Measurements from ENCODE around the gene CCDC12.
A peak's percentile ranks its signal among the peaks of the same experiment; 100 is the strongest.

CCDC12 gene

GRCh38 chr3:46903341-46904302 is 72.9 kb downstream of the CCDC12 start:
- DNase-seq, result no peak

- DNase-seq, result no peak
Observed at GRCh38 chr3:46902188-46902631, 74.3 kb downstream of the CCDC12 start.

- DNase-seq, result no peak
Observed at GRCh38 chr3:46901591-46902187, 74.9 kb downstream of the CCDC12 start.

GRCh38 chr3:46901061-46901460 is 75.5 kb downstream of the CCDC12 start:
- no peak for DNase-seq

GRCh38 chr3:46900356-46900755 is 76.2 kb downstream of the CCDC12 start:
- DNase-seq, result no peak

- no peak for DNase-seq
Observed at GRCh38 chr3:46900007-46900292, 76.6 kb downstream of the CCDC12 start.

GRCh38 chr3:46899151-46900006 is 77.2 kb downstream of the CCDC12 start:
- DNase-seq, result no peak

- no peak for DNase-seq
Observed at GRCh38 chr3:46898321-46899150, 78.0 kb downstream of the CCDC12 start.

GRCh38 chr3:46897829-46898320 is 78.7 kb downstream of the CCDC12 start:
- DNase-seq, result no peak

- no peak for DNase-seq
Observed at GRCh38 chr3:46897031-46897430, 79.5 kb downstream of the CCDC12 start.

GRCh38 chr3:46896386-46896785 is 80.2 kb downstream of the CCDC12 start:
- DNase-seq, result no peak

- no peak for DNase-seq
Observed at GRCh38 chr3:46895761-46896160, 80.8 kb downstream of the CCDC12 start.

- DNase-seq, result peak; percentile 83
Observed at GRCh38 chr3:46895204-46895660, 81.3 kb downstream of the CCDC12 start.

GRCh38 chr3:46894256-46894655 is 82.3 kb downstream of the CCDC12 start:
- DNase-seq, result no peak

- no peak for DNase-seq
Observed at GRCh38 chr3:46893763-46894162, 82.8 kb downstream of the CCDC12 start.

- no peak for DNase-seq
Observed at GRCh38 chr3:46893146-46893748, 83.3 kb downstream of the CCDC12 start.

GRCh38 chr3:46892285-46893145 is 84.0 kb downstream of the CCDC12 start:
- DNase-seq, result no peak

- no peak for DNase-seq
Observed at GRCh38 chr3:46891132-46891531, 85.4 kb downstream of the CCDC12 start.

GRCh38 chr3:46890132-46890531 is 86.4 kb downstream of the CCDC12 start:
- no peak for DNase-seq

GRCh38 chr3:46889381-46890110 is 87.0 kb downstream of the CCDC12 start:
- no peak for DNase-seq

Measured in stimulated activated CD4-positive, alpha-beta T cell treated with anti-CD3 and anti-CD28 coated beads, Interleukin-4, amount 100 ng/mL, for 1 hour (primary cell).